Hepatocyte (in vitro differentiated cells): ENCODE measurements around the gene CCDC9. TPM values are rescaled to one million over a fixed set of nuclear protein-coding genes. Genes with fewer than 3 reads are reported as not detected.

ENCODE experiments used
- DNase-seq: peaks from one replicate; pipeline ENCODE4 v3.0.0-alpha.2; 2016; ENCODE audit warnings: low spot score
- H2AFZ ChIP-seq: fragments of 200-600 bp; sonication (generic); 2 replicates; pipeline ENCODE4 v1.6.0; 2016; ENCODE audit warnings: antibody characterized with exemption, mild to moderate bottlenecking
- H3K27ac ChIP-seq: fragments of 200-600 bp; sonication (generic); 2 replicates; pipeline ENCODE4 v1.5.1; 2016; ENCODE audit warnings: mild to moderate bottlenecking
- H3K27me3 ChIP-seq: fragments of 200-600 bp; sonication (generic); 2 replicates; pipeline ENCODE4 v1.6.1; 2016
- H3K36me3 ChIP-seq: fragments of 200-600 bp; sonication (generic); replicated peaks from 2 replicates; pipeline ENCODE4 v1.5.1; 2016; ENCODE audit warnings: low read depth; ENCODE audit not compliant: insufficient read depth
- H3K4me1 ChIP-seq: fragments of 200-600 bp; sonication (generic); 2 replicates; pipeline ENCODE4 v1.5.1; 2016; ENCODE audit warnings: mild to moderate bottlenecking, moderate library complexity; ENCODE audit not compliant: insufficient read depth
- H3K4me2 ChIP-seq: fragments of 200-600 bp; sonication (generic); 2 replicates; pipeline ENCODE4 v1.6.0; 2016
- H3K4me3 ChIP-seq: fragments of 200-600 bp; sonication (generic); 2 replicates; pipeline ENCODE4 v1.5.1; 2016; ENCODE audit warnings: mild to moderate bottlenecking
- H3K79me2 ChIP-seq: fragments of 200-600 bp; sonication (generic); 2 replicates; pipeline ENCODE4 v1.6.0; 2017; ENCODE audit warnings: mild to moderate bottlenecking
- H3K9me2 ChIP-seq: fragments of 200-600 bp; sonication (generic); replicated peaks from 2 replicates; pipeline ENCODE4 v1.6.0; 2017; ENCODE audit warnings: mild to moderate bottlenecking; ENCODE audit not compliant: insufficient read depth
- H3K9me3 ChIP-seq: fragments of 200-600 bp; sonication (generic); 2 replicates; pipeline ENCODE4 v1.5.1; 2016; ENCODE audit warnings: low read depth, mild to moderate bottlenecking
- H4K20me1 ChIP-seq: fragments of 200-600 bp; sonication (generic); 2 replicates; pipeline ENCODE4 v1.6.0; 2016; ENCODE audit warnings: mild to moderate bottlenecking; ENCODE audit not compliant: insufficient read depth, poor library complexity, severe bottlenecking
- CTCF ChIP-seq: fragments of 200-600 bp; sonication (generic); IDR thresholded peaks from 2 replicates; pipeline ENCODE4 v1.5.1; 2016; ENCODE audit warnings: antibody characterized with exemption, mild to moderate bottlenecking; ENCODE audit not compliant: poor library complexity
- EZH2 ChIP-seq: fragments of 200-600 bp; sonication (generic); IDR thresholded peaks from 2 replicates; pipeline ENCODE4 v1.6.1; 2016; ENCODE audit warnings: antibody characterized with exemption, mild to moderate bottlenecking, borderline replicate concordance
- EZH2phosphoT487 ChIP-seq: fragments of 200-600 bp; sonication (generic); IDR thresholded peaks from one replicate; pipeline ENCODE4 v1.6.1; 2018; ENCODE audit warnings: antibody characterized with exemption, mild to moderate bottlenecking, low read depth, moderate library complexity; ENCODE audit not compliant: unreplicated experiment, severe bottlenecking
- WGBS: methylation state at CpG from one replicate; pipeline ENCODE4 v1.1.6; 2016; ENCODE audit warnings: low lambda C conversion rate; ENCODE audit errors: missing lambda C conversion rate; 5-methylcytosine and 5-hydroxymethylcytosine counted together
- polyA plus RNA-seq: library from polyadenylated mRNA; unstranded; fragments of >200 nt; fragmentation: Nextera tagmentation; extraction: Ambion mirVana; gene quantifications from 2 replicates; pipeline ENCODE4 v1.2.1, GENCODE V29; 2016
- total RNA-seq: library from RNA; depleted of rRNA; stranded (reverse); fragments of >200 nt; gene quantifications from 2 replicates; pipeline ENCODE4 v1.2.3, GENCODE V29; 2014

CCDC9 gene
- total and polyA plus RNA-seq, 2 experiments from 2014 or later, result 7.9 to 13.0 TPM

- H3K27me3 ChIP-seq, result no peaks in the 10 kb centered on the region
- peak overlapping the region; percentile 72 for H3K27ac ChIP-seq
- peaks cover 3% of the 10 kb centered on the region for H3K4me1 ChIP-seq
- no peak overlapping the region for H3K4me3 ChIP-seq
- H2AFZ ChIP-seq, result no peak overlapping the region
- peak overlapping the region; percentile 21 for H3K4me2 ChIP-seq
- TF ChIP-seq CTCF (peak; percentile 72), EZH2phosphoT487 (no peak)
- H3K36me3 ChIP-seq, result no peaks in the 10 kb centered on the region
- 48% methylated on average over 19 of the region's 19 CpGs for WGBS
- no peaks in the 10 kb centered on the region for H3K79me2 ChIP-seq
- no peaks in the 10 kb centered on the region for H4K20me1 ChIP-seq
- DNase-seq, result peak; percentile 87
- no peaks in the 10 kb centered on the region for H3K9me2 ChIP-seq
- no peaks in the 10 kb centered on the region for H3K9me3 ChIP-seq
These were observed 45.5 kb upstream of the CCDC9 start for GRCh38 chr19:47210689-47211316.

- Histone ChIP-seq H3K27me3 (no peaks in the 10 kb centered on the region), H2AFZ (no peak overlapping the region), H3K9me2 (no peaks in the 10 kb centered on the region), H3K27ac (no peak overlapping the region), H3K79me2 (no peaks in the 10 kb centered on the region), H3K4me2 (no peak overlapping the region), H3K36me3 (no peaks in the 10 kb centered on the region), H3K4me3 (no peak overlapping the region), H3K4me1 (peaks cover 3% of the 10 kb centered on the region), H3K9me3 (no peaks in the 10 kb centered on the region), H4K20me1 (no peaks in the 10 kb centered on the region)
- WGBS, result 87% methylated on average over 4 of the region's 5 CpGs
- TF ChIP-seq EZH2 (no peak), CTCF (no peak), EZH2phosphoT487 (no peak)
- DNase-seq, result no peak
These were observed 40.7 kb upstream of the CCDC9 start for GRCh38 chr19:47215581-47215980.

GRCh38 chr19:47221080-47221841, 35.1 kb upstream of the CCDC9 start:
- Histone ChIP-seq H3K4me1 (peaks cover under 1% of the 10 kb centered on the region), H3K36me3 (no peaks in the 10 kb centered on the region), H3K9me3 (no peaks in the 10 kb centered on the region), H3K4me2 (no peak overlapping the region), H3K79me2 (peaks cover 15% of the 10 kb centered on the region), H3K27ac (no peak overlapping the region), H3K27me3 (no peaks in the 10 kb centered on the region), H3K9me2 (no peaks in the 10 kb centered on the region), H3K4me3 (no peak overlapping the region), H2AFZ (no peak overlapping the region), H4K20me1 (no peaks in the 10 kb centered on the region)
- 96% methylated on average over 30 of the region's 33 CpGs for WGBS
- TF ChIP-seq CTCF (no peak), EZH2phosphoT487 (no peak), EZH2 (no peak)
- DNase-seq, result no peak
